NCI-H1105 treated with DMSO at 0.1 percent for 48 hours (cell line): ENCODE data around the gene POGZ.
"Not testable (repeated sequence)": the region's sequence is repeated elsewhere in the genome, so short reads cannot be mapped to it uniquely, and the experiment has no call there.

Experiments used
- DNase-seq: peaks from one replicate; lab custom pipeline; 2025; lab: John Stamatoyannopoulos, UW

Gene POGZ

DNA sequence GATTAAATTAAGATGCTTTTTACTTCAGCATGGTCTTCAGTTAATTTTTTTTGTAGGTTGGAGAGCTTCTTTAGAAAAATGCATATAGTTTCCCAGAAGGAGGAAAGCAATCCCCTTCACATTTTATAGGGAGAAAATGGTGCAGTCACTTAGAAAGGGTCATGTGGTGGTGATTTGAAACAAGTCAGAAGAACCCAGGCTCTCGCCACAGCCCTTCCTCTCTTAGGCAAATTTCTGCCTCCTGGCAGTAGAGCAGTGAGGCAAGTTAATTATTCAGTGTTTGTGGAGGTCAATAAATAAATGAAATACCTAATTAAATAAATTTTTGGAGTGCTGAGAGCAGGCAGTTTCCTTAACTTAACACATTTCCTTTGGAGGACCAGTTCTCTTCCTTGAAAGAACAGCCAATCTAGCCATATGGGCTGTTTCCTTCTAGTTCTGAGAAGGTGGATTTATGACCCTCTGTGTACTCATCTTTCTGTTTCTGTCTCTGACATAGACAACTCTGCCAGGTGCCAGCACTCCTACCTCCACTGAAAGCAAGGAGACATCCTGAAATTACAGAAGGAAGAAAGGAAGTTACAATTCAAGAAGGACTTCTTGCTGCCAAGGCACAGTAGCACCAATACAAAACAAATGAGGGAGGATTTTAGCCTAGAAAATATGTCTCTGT lies 19.0 kb upstream of the POGZ start:
- DNase-seq = no peak

DNA sequence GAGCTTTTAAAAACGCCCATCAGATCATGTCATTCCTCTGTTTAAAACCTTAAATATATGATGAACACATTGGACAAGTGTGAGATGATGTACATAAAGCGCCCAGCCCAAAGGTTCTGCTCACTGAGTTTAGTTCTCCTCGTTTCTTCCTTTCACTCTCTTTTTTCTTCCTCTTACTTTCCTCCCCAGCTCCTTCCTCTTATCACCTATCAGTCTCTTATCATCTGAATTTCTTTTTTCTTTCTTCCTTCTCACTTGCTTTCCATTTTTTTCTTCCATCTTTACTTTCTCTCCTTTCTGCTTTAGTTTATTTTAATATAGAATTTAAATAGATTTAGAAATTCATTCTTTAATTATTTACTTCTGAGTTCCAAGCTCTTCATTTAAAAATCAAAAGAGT lies 17.8 kb upstream of the POGZ start:
- DNase-seq = no peak

GRCh38 chr1:151476083-151476482 lies 16.8 kb upstream of the POGZ start:
- DNase-seq = no peak

DNA sequence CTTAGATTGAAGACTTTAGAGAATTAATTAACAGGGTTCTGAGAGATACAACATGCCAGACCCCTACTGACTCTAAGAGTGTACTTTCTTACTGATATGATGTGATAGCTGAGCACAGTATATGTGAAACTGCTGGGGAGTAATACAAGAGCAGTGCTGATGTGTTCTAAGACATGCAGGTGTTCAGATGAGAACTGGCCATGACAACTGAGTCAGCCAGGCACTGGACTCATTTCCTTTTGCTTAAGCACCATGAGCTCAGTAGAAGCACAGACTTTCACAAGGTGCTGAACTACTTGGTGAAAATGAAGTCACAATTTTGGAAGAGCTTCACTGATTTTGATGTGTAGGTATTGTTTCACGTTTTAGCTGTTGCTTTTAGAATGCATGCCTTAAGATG lies 15.9 kb upstream of the POGZ start:
- no peak for DNase-seq

- DNase-seq = no peak
Measured at GRCh38 chr1:151474745-151475144, 15.5 kb upstream of the POGZ start.

DNA sequence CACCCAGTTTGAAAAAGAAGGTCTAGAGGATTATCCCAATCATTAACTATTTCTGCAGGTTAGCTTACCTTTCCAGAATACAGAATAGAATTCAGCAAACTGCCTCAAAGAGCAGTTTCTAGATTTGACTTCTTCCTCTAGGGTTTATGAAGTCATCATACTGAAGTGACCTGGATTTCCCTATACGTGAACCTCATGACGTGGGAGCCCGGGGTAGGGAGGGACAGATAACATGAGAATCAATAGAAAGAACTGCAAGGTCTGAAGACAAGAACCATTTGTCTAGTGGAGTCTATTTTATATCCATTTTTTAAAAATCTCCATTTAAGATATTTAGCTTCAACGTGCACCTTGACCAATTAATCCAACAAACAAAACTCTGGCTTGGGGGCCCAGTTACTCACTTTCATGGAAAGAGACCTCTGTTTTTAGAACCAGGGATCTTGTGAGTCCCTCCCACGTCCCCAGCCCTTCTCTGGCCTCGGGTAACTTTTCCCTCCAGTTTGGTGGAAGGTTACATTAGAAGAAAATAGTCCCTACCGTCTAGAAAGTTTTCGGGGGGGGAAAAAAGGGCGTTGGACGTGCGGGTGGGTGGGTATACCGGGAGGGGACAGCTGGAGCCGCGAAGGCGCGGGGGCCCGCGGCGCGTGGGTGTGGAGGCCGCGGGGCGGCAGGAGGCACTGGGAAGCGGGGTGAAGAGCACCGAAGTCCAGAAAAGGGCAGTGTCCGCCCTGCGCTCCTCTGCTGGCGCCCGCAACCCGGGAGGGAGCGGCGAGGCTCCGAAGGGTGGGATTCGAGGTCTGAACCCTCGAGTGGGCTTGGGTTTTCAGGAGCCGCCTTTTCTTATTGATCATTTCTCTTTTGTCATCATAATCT lies 13.8 kb upstream of the POGZ start:
- DNase-seq = no peak

GRCh38 chr1:151465026-151465425 lies 5.7 kb upstream of the POGZ start:
- DNase-seq = no peak

DNA sequence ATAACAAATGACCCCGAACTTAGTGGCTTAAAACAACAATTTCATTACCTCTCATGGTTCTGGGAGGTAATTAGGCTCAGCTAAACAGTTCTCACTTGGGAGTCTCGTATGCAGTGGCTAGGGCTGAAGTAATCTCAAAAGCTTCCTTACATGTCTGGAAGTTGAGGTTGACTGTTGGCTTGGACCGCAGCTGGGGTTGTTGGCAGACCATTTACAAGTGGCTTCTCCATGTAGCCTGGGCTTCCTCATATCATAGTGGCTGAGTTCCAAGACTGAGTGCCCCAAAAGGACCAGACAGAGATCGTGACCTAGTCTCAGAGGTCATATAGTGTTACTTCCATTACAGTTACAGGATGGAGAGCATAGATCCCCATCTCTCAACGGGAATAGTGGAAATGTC lies 2.4 kb upstream of the POGZ start:
- DNase-seq = no peak

DNA sequence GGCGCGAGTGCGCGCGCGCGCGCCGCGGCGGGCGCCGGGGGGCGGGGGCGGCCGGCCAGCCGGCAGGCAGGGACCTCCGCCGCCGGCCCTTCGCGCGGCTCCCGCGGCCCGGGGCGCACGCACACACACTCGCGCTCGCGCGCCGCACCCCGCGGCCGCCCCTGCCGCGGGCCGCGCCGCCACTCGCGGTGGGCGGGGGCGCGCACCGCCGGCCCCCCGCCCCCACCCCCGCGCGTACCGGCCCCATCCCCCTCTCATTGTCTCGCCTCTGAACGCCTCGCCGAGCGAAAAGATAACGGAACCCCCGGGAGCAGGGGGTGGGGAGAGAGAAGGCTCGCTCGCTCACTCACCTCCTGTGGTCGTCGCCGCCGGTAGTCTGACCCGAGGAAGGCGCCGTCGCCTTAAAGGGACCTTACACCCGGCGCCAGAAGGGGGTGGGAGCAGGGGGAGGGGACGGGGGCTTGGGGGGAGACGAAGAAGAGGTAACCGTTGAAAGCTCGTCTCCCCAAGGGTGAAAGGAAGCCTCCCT lies 428 bp downstream of the POGZ start:
- DNase-seq = peak; percentile 72

DNA sequence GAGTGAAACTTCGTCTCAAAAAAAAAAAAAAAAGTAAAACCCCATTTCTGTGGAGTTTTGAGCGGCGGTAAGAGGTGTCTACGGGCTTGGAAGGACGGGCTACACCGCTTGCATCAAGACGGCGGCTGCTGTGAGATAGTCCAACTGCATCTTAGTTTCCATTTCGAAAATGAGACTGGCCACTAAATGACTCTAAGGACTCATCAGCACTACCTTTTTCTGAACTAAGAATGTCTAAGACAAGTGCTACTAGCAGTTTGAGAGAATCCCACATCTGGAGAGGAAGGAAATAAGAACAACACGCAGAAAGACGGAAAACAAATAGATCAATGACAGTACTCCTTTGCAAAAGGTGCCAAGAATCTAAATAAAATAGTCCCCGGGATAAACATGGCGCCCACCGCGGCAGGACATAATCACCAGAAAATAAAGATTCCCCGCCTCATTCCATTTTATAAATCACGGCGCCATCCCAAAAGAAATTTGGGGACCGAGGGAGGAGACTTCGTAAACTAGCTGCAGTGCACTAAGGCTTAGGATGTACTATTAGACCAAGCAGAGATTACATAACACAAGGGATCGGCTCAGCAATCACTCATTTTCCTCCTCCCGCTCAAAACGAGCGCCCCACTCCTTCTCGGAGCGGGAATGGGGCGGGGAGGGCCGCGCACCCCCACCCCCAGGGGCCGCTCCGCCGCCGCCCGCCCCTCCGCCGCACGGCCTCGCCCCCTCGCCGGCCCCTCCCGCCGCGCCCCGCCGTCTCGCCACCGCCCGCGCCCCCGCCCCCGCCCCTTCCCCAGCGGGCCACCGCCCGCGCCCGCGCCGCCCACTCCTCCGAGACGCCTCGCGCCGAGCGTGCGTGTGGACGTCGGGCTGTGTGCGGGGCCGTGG lies 1.1 kb downstream of the POGZ start:
- DNase-seq = peak; percentile 73

- DNase-seq = no peak
Measured at GRCh38 chr1:151455966-151456365, 3.3 kb downstream of the POGZ start.

DNA sequence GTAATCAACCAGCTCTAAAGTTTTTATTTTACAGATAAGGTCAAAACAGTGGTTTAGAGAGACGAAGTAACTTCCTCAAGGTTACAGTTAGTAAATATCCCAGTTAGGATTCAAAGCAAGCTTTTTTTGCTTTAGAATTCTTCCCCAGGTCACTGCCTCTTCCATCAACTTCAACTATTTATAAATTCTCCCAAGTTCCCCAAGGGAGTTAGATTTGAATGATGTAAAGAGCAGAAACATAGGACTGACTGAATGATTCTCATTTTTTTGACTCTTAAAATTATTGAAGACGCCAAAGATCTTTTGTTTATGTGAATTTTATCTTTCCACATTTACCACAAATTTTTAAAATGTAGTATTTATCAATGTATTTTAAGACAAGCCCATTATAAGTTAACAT lies 4.1 kb downstream of the POGZ start:
- DNase-seq = no peak

DNA sequence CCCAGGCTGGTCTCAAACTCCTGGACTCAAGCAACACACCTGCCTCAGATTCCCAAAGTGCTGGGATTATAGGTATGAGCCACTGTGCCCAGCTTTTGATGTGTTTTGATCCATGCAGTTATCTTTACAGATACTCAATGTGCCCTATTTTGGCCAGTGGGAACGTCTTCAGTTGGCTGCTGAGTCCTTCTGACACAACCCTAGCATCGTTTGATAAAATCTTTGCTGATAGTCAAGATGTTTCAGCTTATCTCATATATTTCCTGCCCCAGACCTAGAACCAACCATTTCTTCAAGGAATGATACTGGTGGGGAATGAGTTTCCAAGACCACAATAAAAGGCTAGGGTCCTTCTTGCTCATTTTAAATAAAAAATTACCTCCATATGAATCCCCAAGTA lies 11.6 kb downstream of the POGZ start:
- no peak for DNase-seq

- DNase-seq = no peak
Measured at GRCh38 chr1:151444783-151445177, 14.5 kb downstream of the POGZ start.

- DNase-seq = peak; percentile 61
Measured at GRCh38 chr1:151443846-151444782, 15.2 kb downstream of the POGZ start.

DNA sequence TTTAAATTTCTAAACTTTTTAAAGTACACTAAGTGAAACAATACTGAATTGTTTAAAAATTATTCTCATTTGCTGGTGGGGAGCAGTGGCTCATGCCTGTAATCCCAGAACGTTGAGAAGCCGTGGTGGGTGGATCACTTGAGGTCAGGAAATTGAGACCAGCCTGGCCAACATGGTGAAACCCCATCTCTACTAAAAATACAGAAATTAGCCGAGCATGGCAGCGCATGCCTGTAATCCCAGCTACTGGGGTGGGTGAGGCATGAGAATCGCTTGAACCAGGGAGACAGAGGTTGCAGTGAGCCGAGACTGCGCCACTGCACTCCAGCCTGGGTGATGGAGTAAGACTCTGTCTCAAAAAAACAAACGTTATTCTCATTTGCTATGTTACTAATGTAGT lies 21.9 kb downstream of the POGZ start:
- DNase-seq = not testable (repeated sequence)

DNA sequence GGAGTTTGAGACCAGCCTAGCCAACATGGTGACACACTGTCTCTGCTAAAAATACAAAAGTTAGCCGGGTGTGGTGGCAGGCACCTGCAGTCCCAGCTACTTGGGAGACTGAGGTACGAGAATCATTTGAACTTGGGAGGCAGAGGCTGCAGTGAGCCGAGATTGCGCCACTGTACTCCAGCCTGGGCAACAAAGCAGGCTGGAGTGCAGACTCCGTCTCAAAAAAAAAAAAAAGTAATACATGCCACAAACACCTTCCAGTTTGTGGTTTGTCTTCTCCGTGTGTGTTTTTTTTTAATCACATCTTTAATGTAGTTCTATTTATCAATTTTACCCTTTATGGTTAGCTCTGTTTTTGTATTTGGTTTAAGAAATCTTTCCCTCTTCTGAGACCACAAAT lies 22.3 kb downstream of the POGZ start:
- DNase-seq = no peak

DNA sequence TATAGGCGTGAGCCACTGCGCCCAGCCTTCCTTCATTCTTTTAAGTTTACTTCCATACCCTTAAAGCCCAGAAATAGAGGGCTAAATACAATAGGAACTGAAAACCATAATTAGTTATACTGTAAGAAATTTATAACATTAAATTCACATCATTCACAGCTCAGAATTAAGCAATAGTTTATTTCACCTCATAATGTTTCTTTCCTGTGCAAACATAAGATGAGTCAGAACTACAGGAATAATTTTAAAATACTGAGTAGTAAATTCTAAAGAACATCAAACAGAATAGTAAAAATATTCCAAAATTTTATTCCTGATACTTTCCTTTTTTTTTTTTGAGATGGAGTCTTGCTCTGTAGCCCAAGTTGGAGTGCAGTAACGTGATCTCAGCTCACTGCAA lies 24.1 kb downstream of the POGZ start:
- DNase-seq = no peak

DNA sequence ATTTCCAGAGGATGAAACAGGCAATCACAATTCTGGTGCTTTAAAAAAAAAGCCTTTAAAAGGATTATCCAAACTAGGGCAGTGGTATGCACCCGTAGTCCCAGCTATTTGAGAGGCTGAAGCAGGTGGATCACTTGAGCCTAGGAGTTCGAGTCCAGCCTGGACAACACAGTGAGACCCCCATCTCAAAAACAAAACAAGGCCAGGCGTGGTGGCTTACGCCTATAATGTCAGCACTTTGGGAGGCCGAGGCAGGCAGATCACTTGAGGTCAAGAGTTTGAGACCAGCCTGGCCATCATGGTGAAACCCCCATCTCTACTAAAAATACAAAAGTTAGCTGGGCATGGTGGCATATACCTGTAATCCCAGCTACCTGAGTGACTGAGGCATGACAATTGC lies 25.5 kb downstream of the POGZ start:
- DNase-seq = not testable (repeated sequence)

DNA sequence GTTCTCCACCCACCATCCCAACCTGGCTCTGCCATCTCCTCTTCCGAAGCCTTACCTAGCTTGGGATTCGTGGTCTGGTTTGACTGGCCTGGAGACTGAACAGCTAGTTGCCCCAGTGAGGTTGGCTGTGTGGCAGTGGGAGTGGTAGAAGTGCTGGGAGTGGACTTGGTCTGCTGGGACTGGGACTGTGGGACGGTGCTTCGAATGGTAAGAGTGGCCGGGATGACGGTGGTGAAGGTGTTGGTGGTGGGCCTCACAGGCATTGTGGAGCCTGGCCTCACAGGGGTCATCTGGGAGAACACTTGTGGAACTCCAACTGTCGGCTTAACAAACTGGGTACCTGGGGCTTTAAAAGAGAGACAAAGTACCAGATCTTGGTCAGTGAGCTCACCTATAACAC lies 31.2 kb downstream of the POGZ start:
- no peak for DNase-seq

- no peak for DNase-seq
Measured at GRCh38 chr1:151425103-151425502, 34.2 kb downstream of the POGZ start.
